ENCODE results near the gene RREB1.
"Not testable (repeated sequence)": the region's sequence is repeated elsewhere in the genome, so short reads cannot be mapped to it uniquely, and the experiment has no call there.

DNA sequence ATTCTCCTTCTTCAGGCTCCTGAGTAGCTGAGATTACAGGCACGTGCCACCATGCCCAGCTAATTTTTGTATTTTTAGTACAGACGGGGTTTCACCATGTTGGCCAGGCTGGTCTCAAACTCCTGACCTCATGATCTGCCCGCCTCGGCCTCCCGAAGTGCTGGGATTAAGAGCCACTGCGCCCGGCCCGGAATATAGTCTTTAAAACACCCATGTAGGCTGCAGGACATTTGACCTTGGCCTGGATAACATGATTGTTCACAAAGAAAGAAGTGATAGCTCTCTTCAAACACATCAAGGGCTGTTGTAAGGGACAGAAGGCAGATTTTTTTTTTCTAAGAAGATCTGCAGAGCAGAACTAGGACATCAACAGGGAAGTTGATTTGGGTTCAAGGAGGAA is 166.8 kb downstream of the RREB1 start:
- TF ChIP-seq CTCF (IDR thresholded peaks at IDR 0.05; ENCODE audit: insufficient read depth, low read length); POLR2AphosphoS5 (IDR thresholded peaks at IDR 0.05; ENCODE audit: low read depth); SPI1 (IDR thresholded peaks at IDR 0.05; ENCODE audit: borderline replicate concordance, low read depth): not testable (repeated sequence)
- TF ChIP-seq, protein P1, sequence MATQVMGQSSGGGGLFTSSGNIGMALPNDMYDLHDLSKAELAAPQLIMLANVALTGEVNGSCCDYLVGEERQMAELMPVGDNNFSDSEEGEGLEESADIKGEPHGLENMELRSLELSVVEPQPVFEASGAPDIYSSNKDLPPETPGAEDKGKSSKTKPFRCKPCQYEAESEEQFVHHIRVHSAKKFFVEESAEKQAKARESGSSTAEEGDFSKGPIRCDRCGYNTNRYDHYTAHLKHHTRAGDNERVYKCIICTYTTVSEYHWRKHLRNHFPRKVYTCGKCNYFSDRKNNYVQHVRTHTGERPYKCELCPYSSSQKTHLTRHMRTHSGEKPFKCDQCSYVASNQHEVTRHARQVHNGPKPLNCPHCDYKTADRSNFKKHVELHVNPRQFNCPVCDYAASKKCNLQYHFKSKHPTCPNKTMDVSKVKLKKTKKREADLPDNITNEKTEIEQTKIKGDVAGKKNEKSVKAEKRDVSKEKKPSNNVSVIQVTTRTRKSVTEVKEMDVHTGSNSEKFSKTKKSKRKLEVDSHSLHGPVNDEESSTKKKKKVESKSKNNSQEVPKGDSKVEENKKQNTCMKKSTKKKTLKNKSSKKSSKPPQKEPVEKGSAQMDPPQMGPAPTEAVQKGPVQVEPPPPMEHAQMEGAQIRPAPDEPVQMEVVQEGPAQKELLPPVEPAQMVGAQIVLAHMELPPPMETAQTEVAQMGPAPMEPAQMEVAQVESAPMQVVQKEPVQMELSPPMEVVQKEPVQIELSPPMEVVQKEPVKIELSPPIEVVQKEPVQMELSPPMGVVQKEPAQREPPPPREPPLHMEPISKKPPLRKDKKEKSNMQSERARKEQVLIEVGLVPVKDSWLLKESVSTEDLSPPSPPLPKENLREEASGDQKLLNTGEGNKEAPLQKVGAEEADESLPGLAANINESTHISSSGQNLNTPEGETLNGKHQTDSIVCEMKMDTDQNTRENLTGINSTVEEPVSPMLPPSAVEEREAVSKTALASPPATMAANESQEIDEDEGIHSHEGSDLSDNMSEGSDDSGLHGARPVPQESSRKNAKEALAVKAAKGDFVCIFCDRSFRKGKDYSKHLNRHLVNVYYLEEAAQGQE (IDR thresholded peaks at IDR 0.05; ENCODE audit: insufficient replicate concordance, low read depth), result not testable (repeated sequence)
